Measurements from ENCODE around the gene ZNF76.
"Not testable (repeated sequence)": the region's sequence is repeated elsewhere in the genome, so short reads cannot be mapped to it uniquely, and the experiment has no call there.

DNA sequence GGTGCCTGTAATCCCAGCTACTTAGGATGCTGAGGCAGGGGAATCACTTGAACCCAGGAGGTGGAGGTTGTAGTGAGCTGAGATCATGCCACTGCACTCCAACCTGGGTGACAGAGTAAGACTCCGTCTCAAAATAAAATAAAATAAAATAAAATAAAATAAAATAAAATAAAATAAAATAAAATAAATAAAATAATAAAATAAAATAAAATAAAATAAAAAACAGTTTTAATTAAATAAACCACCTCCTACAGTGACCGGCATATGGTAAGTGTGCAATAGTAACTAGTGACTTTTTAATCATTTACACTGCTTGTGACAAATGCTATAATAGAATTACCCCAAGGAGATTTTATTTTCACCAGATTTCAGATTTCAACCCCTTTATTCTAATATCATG, 49.0 kb downstream of the ZNF76 start:
- TF ChIP-seq, protein P1, sequence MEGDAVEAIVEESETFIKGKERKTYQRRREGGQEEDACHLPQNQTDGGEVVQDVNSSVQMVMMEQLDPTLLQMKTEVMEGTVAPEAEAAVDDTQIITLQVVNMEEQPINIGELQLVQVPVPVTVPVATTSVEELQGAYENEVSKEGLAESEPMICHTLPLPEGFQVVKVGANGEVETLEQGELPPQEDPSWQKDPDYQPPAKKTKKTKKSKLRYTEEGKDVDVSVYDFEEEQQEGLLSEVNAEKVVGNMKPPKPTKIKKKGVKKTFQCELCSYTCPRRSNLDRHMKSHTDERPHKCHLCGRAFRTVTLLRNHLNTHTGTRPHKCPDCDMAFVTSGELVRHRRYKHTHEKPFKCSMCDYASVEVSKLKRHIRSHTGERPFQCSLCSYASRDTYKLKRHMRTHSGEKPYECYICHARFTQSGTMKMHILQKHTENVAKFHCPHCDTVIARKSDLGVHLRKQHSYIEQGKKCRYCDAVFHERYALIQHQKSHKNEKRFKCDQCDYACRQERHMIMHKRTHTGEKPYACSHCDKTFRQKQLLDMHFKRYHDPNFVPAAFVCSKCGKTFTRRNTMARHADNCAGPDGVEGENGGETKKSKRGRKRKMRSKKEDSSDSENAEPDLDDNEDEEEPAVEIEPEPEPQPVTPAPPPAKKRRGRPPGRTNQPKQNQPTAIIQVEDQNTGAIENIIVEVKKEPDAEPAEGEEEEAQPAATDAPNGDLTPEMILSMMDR (conservative IDR thresholded peaks at IDR 0.05; ENCODE audit: low read length) = not testable (repeated sequence)
- not testable (repeated sequence) for TF ChIP-seq EZH2phosphoT487 (IDR thresholded peaks at IDR 0.05; ENCODE audit: borderline replicate concordance, low read depth, low read length)

Measured in OCI-LY7 (cell line).